AG09309 (cell line): Measurements from ENCODE around the gene CNTNAP5.

Experiments
- DNase-seq: peaks from one replicate; pipeline ENCODE4 v3.0.0-alpha.2; 2010; ENCODE audit warnings: low read depth
- H3K4me3 ChIP-seq: 2 replicates; pipeline ENCODE4 v1.5.1; 2011; ENCODE audit warnings: mild to moderate bottlenecking, low read depth, low read length, moderate library complexity; ENCODE audit not compliant: control insufficient read depth
- TF ChIP-seq, protein P1 (sequence below): IDR thresholded peaks from 2 replicates; pipeline ENCODE4 v1.5.1; 2011; ENCODE audit warnings: mild to moderate bottlenecking, low read depth, low read length, inconsistent platforms; ENCODE audit not compliant: insufficient read depth, control insufficient read depth; ENCODE audit errors: missing control alignments

The CNTNAP5 gene

DNA sequence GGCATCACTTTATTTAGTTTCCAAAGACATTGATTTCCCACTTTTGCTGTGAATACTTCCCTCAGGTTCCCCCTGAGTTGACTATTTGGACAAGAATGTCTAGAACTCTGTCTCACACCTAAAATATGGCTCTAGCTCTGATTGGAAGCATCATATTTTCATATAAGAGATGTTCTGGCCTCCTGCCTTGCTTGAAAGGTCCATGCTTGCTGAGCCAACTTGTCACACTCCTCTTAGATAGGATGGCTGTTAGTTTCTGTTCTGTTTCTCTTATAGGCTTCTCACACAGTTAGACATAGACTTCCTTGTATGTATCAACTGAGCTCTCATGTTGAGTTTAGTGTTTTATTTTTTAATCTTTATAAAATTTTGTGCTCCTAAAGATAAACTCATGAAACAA is 87.1 kb downstream of the CNTNAP5 start:
- no peak overlapping the region for H3K4me3 ChIP-seq
- TF ChIP-seq, protein P1, sequence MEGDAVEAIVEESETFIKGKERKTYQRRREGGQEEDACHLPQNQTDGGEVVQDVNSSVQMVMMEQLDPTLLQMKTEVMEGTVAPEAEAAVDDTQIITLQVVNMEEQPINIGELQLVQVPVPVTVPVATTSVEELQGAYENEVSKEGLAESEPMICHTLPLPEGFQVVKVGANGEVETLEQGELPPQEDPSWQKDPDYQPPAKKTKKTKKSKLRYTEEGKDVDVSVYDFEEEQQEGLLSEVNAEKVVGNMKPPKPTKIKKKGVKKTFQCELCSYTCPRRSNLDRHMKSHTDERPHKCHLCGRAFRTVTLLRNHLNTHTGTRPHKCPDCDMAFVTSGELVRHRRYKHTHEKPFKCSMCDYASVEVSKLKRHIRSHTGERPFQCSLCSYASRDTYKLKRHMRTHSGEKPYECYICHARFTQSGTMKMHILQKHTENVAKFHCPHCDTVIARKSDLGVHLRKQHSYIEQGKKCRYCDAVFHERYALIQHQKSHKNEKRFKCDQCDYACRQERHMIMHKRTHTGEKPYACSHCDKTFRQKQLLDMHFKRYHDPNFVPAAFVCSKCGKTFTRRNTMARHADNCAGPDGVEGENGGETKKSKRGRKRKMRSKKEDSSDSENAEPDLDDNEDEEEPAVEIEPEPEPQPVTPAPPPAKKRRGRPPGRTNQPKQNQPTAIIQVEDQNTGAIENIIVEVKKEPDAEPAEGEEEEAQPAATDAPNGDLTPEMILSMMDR = no peak
- DNase-seq = no peak

DNA sequence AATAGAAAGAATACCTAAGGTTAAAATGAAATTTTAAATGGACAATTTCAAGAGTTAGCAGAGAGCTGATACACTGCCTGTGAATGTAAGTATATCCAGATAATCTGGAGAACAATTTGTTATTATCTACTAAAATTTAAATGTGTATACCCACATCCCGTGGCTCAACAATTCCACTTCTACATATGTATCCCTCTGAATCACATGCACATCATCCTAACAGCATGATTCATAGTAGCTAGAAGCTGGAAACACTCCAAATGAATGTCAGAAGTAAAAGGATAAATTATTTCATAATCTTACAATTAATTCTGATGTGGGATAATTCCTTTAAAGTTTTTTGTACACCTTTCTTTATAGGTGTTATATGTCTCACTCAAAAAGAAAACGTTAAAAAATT is 87.9 kb downstream of the CNTNAP5 start:
- no peak overlapping the region for H3K4me3 ChIP-seq
- no peak for DNase-seq
- TF ChIP-seq, protein P1 = no peak

DNA sequence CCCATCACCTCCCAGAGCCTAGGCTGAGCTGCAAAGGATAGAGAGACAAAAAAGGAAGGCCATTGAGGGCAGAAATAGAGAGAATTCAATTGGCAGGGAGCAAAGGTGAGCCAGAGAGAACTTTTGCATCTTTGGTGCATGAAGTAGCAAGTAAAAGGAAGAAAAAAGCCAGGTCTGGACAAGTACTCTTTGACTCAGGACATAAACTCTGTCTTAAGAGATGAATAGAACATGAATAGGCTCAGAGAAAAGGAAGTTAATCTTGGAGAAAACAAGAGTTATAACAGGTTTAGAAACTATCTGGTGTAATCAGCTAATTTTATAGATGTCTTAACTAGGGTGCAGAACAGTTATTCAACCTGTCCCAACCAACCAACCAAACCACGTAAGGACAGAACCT is 95.2 kb downstream of the CNTNAP5 start:
- no peak for DNase-seq
- TF ChIP-seq, protein P1 = no peak
- no peak overlapping the region for H3K4me3 ChIP-seq

DNA sequence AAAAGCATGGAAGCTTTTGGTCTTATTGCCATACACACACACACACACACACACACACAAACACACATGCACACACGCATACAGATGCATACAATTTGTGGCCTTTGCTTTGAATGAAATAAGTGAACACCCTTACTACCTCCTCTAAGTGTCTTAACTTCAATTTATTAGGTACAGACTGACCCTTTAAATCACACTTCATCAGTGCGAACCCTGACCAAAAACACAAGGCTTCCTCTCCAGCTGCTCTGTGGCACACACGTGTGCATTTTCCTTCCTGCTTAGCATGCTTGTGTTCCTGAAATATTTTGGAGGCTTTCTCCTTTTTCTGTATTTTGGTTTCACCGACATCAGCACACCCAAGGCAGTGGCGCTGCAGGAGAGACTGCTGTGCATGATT is 96.0 kb downstream of the CNTNAP5 start:
- TF ChIP-seq, protein P1 = no peak
- H3K4me3 ChIP-seq = no peak overlapping the region
- DNase-seq = no peak

DNA sequence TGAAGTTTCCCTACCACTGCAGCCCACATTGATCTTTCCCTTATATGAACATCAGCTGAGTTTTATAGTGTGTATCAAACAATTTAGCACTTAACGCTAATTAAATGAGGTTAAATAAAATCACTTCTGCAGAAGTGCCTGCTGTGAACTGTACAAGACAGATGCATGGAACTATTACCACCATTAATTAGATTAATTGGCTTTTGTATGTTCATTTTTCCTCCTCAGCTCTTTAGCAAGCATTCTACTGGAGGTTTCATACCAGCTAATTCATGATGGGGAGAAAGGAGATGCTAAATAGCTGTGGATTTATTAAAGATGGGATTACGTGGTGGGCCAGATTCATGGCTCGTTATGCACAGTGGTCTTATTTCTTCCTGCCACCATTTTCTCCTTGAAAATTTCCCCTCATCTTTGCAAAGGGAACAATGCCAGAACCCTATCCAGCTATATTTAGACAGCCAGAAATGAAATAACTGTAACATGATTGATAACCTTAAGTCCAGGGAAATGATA is 96.7 kb downstream of the CNTNAP5 start:
- TF ChIP-seq, protein P1 = no peak
- no peak for DNase-seq

DNA sequence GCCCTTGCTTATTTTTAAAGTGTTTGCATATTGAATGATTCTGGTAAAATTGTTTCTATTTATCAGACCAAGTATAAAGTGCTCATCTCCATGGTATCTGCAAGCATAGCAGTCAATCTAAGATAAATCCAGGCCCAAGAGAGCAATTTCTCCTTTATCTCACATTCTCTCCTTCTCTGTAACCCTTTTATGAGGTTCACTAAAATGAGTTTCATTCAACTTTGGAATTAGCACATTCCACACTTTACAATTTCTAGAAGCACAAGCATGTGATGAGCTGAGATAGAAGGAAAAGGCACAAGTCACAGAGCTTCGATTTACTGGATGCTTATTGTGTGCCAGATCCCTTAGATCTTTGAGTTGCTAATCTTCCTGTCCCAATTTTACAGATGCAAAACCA is 97.3 kb downstream of the CNTNAP5 start:
- TF ChIP-seq, protein P1 = no peak
- no peak for DNase-seq
- no peak overlapping the region for H3K4me3 ChIP-seq

More for the DNA sequence above, 96.7 kb downstream of the CNTNAP5 start:
- H3K4me3 ChIP-seq = no peak overlapping the region

DNA sequence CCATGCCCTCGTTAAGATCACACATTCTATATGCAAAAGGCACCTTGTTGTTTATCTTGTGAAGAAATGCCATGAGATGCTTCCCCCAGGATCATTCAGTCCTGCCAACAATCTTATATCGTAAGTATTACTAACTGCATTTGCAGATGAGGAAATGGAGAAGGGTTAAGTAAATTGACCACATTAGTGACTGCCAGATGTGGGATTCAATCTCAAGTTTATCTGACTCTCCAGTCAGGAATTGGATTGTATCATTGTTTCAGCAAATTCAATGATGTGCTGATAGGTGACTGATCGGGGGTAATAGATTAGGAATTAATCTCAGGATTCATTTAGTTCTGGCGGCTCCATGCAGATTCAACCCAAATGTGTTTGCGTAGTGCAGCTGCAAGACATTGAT is 106.2 kb downstream of the CNTNAP5 start:
- no peak for DNase-seq
- TF ChIP-seq, protein P1 = no peak
- no peak overlapping the region for H3K4me3 ChIP-seq
